NCI-H2196 treated with DMSO at 0.1 percent for 48 hours (cell line): ENCODE data around the gene MRTFA.

Experiments
- DNase-seq: peaks from one replicate; lab custom pipeline; 2025; ENCODE audit not compliant: unreplicated experiment; lab: John Stamatoyannopoulos, UW

MRTFA gene

GRCh38 chr22:40416267-40416570, 220.3 kb downstream of the MRTFA start:
- no peak for DNase-seq

GRCh38 chr22:40415531-40416266, 220.8 kb downstream of the MRTFA start:
- DNase-seq: no peak

GRCh38 chr22:40414838-40415505, 221.5 kb downstream of the MRTFA start:
- DNase-seq: no peak

GRCh38 chr22:40414311-40414710, 222.2 kb downstream of the MRTFA start:
- no peak for DNase-seq

GRCh38 chr22:40413873-40414272, 222.6 kb downstream of the MRTFA start:
- DNase-seq: no peak

GRCh38 chr22:40412441-40412840, 224.1 kb downstream of the MRTFA start:
- DNase-seq: no peak

GRCh38 chr22:40411506-40411861, 225.0 kb downstream of the MRTFA start:
- no peak for DNase-seq

GRCh38 chr22:40410731-40411505, 225.6 kb downstream of the MRTFA start:
- DNase-seq: no peak

GRCh38 chr22:40410272-40410671, 226.2 kb downstream of the MRTFA start:
- DNase-seq: no peak

GRCh38 chr22:40409613-40410113, 226.9 kb downstream of the MRTFA start:
- DNase-seq: no peak

- no peak for DNase-seq
Measured at GRCh38 chr22:40408718-40409612, 227.6 kb downstream of the MRTFA start.

- no peak for DNase-seq
Measured at GRCh38 chr22:40407831-40408717, 228.4 kb downstream of the MRTFA start.

GRCh38 chr22:40407021-40407761, 229.3 kb downstream of the MRTFA start:
- DNase-seq: no peak

GRCh38 chr22:40406063-40406890, 230.2 kb downstream of the MRTFA start:
- no peak for DNase-seq

GRCh38 chr22:40405178-40406062, 231.1 kb downstream of the MRTFA start:
- DNase-seq: no peak

GRCh38 chr22:40404251-40405177, 232.0 kb downstream of the MRTFA start:
- no peak for DNase-seq
